Measurements from ENCODE around the gene SPATA21. TPM values are rescaled to one million over a fixed set of nuclear protein-coding genes. Genes with fewer than 3 reads are reported as not detected.

SPATA21 gene
- total and polyA plus RNA-seq, 10 of the 15 experiments (the other 5 are each of a cell fraction or from before 2014, with no cell fraction given): 0.05 to 1.1 (median 0.24) TPM; not detected in 1

GRCh38 chr1:16440470-16441281, 3.5 kb upstream of the SPATA21 start, which contains the start of gene NECAP2 (continued):
- TF ChIP-seq NKRF (conservative IDR thresholded peaks at IDR 0.05) (peak; percentile 86), YBX1 (IDR thresholded peaks at IDR 0.05) (no peak), PKNOX1 (IDR thresholded peaks at IDR 0.05) (0 out of 2 replicates have a peak, but pooled peaks have one; percentile 43), ZNF384 (IDR thresholded peaks at IDR 0.05; ENCODE audit: borderline replicate concordance, low read depth, low read length) (no peak), POLR2A (IDR thresholded peaks at IDR 0.05; ENCODE audit: low read depth, low read length) (peak; percentile 99), E4F1 (IDR thresholded peaks at IDR 0.05; ENCODE audit: borderline replicate concordance, partially characterized antibody) (no peak), CREB1 (IDR thresholded peaks at IDR 0.05; ENCODE audit: low read depth) (peak; percentile 86; the same call in 1 of the 2 replicates), SREBF1 (IDR thresholded peaks at IDR 0.05; ENCODE audit: low read length) (no peak), CBX5 (IDR thresholded peaks at IDR 0.05; ENCODE audit: low read depth) (0 out of 2 replicates have a peak, but pooled peaks have one; percentile 53), HDGF (IDR thresholded peaks at IDR 0.05) (no peak)
- TF ChIP-seq, protein P1, sequence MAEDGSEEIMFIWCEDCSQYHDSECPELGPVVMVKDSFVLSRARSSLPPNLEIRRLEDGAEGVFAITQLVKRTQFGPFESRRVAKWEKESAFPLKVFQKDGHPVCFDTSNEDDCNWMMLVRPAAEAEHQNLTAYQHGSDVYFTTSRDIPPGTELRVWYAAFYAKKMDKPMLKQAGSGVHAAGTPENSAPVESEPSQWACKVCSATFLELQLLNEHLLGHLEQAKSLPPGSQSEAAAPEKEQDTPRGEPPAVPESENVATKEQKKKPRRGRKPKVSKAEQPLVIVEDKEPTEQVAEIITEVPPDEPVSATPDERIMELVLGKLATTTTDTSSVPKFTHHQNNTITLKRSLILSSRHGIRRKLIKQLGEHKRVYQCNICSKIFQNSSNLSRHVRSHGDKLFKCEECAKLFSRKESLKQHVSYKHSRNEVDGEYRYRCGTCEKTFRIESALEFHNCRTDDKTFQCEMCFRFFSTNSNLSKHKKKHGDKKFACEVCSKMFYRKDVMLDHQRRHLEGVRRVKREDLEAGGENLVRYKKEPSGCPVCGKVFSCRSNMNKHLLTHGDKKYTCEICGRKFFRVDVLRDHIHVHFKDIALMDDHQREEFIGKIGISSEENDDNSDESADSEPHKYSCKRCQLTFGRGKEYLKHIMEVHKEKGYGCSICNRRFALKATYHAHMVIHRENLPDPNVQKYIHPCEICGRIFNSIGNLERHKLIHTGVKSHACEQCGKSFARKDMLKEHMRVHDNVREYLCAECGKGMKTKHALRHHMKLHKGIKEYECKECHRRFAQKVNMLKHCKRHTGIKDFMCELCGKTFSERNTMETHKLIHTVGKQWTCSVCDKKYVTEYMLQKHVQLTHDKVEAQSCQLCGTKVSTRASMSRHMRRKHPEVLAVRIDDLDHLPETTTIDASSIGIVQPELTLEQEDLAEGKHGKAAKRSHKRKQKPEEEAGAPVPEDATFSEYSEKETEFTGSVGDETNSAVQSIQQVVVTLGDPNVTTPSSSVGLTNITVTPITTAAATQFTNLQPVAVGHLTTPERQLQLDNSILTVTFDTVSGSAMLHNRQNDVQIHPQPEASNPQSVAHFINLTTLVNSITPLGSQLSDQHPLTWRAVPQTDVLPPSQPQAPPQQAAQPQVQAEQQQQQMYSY (CRISPR knock-in tag; IDR thresholded peaks at IDR 0.05): no peak

Data from GM12878 (cell line).